Measurements from ENCODE around the gene GNAT2.

GRCh38 chr1:109642626-109643025 is 23.2 kb upstream of the GNAT2 start:
- TF ChIP-seq POLR2A (IDR thresholded peaks at IDR 0.05), result no peak
- TF ChIP-seq, protein P1, sequence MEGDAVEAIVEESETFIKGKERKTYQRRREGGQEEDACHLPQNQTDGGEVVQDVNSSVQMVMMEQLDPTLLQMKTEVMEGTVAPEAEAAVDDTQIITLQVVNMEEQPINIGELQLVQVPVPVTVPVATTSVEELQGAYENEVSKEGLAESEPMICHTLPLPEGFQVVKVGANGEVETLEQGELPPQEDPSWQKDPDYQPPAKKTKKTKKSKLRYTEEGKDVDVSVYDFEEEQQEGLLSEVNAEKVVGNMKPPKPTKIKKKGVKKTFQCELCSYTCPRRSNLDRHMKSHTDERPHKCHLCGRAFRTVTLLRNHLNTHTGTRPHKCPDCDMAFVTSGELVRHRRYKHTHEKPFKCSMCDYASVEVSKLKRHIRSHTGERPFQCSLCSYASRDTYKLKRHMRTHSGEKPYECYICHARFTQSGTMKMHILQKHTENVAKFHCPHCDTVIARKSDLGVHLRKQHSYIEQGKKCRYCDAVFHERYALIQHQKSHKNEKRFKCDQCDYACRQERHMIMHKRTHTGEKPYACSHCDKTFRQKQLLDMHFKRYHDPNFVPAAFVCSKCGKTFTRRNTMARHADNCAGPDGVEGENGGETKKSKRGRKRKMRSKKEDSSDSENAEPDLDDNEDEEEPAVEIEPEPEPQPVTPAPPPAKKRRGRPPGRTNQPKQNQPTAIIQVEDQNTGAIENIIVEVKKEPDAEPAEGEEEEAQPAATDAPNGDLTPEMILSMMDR (IDR thresholded peaks at IDR 0.05 in 4 of 5, conservative IDR thresholded peaks at IDR 0.05 in 1 of 5), result no peak
